ENCODE data around the gene SLC38A10.

Gene SLC38A10

GRCh38 chr17:81235822-81236740, 59.0 kb downstream of the SLC38A10 start:
- Histone ChIP-seq H3K4me1 (ENCODE audit: control insufficient read depth, insufficient read depth, low read length, poor library complexity, severe bottlenecking) (peaks cover 32% of the 10 kb centered on the region), H3K9me3 (ENCODE audit: control insufficient read depth, low read length) (no peaks in the 10 kb centered on the region), H3K36me3 (ENCODE audit: control insufficient read depth, insufficient read depth, low read length) (peaks cover 29% of the 10 kb centered on the region), H3K4me3 (ENCODE audit: insufficient read depth, low read depth, low read length, poor library complexity, severe bottlenecking) (no peak overlapping the region), H3K27ac (ENCODE audit: insufficient read depth, low read length, poor library complexity, severe bottlenecking) (no peak overlapping the region), H3K27me3 (replicated peaks; ENCODE audit: control insufficient read depth, insufficient read depth, low read length, poor library complexity, severe bottlenecking) (no peaks in the 10 kb centered on the region)
- DNase-seq: no peak

- Histone ChIP-seq H3K9me3 (ENCODE audit: control insufficient read depth, low read length) (no peaks in the 10 kb centered on the region), H3K27me3 (replicated peaks; ENCODE audit: control insufficient read depth, insufficient read depth, low read length, poor library complexity, severe bottlenecking) (no peaks in the 10 kb centered on the region), H3K4me1 (ENCODE audit: control insufficient read depth, insufficient read depth, low read length, poor library complexity, severe bottlenecking) (peaks cover 30% of the 10 kb centered on the region), H3K36me3 (ENCODE audit: control insufficient read depth, insufficient read depth, low read length) (peaks cover 38% of the 10 kb centered on the region), H3K27ac (ENCODE audit: insufficient read depth, low read length, poor library complexity, severe bottlenecking) (no peak overlapping the region), H3K4me3 (ENCODE audit: insufficient read depth, low read depth, low read length, poor library complexity, severe bottlenecking) (no peak overlapping the region)
- DNase-seq: no peak
Observed at GRCh38 chr17:81234940-81235821, 59.9 kb downstream of the SLC38A10 start.

DNA sequence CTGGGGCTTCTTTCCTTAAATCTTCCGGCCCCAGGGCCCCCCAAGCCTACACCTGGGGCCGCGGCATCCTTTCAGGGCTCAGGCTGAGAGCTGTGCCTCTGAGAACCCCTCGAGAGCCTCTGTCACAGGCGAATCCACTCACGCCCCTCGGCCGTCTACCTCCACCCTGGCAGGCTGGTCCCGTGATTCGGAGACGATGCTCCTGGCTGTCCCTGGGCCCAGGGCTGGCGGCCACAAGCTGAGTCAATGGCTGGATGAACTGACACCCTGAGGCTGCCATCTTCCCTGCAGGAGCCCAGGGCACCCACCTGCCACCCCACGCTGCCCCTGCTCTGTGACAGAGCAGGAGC, 60.6 kb downstream of the SLC38A10 start:
- H3K4me3 ChIP-seq (ENCODE audit: insufficient read depth, low read depth, low read length, poor library complexity, severe bottlenecking): no peak overlapping the region
- H3K4me1 ChIP-seq (ENCODE audit: control insufficient read depth, insufficient read depth, low read length, poor library complexity, severe bottlenecking): peaks cover 24% of the 10 kb centered on the region
- no peaks in the 10 kb centered on the region for H3K9me3 ChIP-seq (ENCODE audit: control insufficient read depth, low read length)
- DNase-seq: no peak
- no peak overlapping the region for H3K27ac ChIP-seq (ENCODE audit: insufficient read depth, low read length, poor library complexity, severe bottlenecking)
- H3K36me3 ChIP-seq (ENCODE audit: control insufficient read depth, insufficient read depth, low read length): peaks cover 45% of the 10 kb centered on the region
- no peaks in the 10 kb centered on the region for H3K27me3 ChIP-seq (replicated peaks; ENCODE audit: control insufficient read depth, insufficient read depth, low read length, poor library complexity, severe bottlenecking)

GRCh38 chr17:81233811-81234505, 61.1 kb downstream of the SLC38A10 start:
- H3K9me3 ChIP-seq (ENCODE audit: control insufficient read depth, low read length): no peaks in the 10 kb centered on the region
- peaks cover 48% of the 10 kb centered on the region for H3K36me3 ChIP-seq (ENCODE audit: control insufficient read depth, insufficient read depth, low read length)
- no peak overlapping the region for H3K27ac ChIP-seq (ENCODE audit: insufficient read depth, low read length, poor library complexity, severe bottlenecking)
- H3K4me1 ChIP-seq (ENCODE audit: control insufficient read depth, insufficient read depth, low read length, poor library complexity, severe bottlenecking): peaks cover 24% of the 10 kb centered on the region
- H3K27me3 ChIP-seq (replicated peaks; ENCODE audit: control insufficient read depth, insufficient read depth, low read length, poor library complexity, severe bottlenecking): no peaks in the 10 kb centered on the region
- H3K4me3 ChIP-seq (ENCODE audit: insufficient read depth, low read depth, low read length, poor library complexity, severe bottlenecking): no peak overlapping the region
- no peak for DNase-seq

DNA sequence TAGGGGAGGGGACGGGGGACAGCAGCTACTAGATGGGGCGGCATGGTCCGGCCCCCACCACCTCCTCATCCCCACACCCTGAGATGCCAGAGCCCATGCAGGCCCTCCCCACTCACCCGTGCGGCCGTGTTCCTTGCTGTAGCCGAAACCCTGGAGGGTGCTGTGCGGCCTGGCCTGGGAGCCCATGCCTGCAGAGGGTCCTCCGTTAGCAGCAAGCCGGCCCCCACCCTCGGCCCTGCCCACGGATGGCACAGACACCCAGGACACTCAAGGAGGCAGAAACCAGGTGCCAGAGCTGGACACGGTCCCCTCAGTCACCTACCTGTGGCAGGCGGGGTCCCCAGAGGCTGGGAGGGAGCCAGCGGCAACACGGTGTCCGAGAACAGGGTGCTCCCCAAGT, 61.8 kb downstream of the SLC38A10 start:
- no peak overlapping the region for H3K4me3 ChIP-seq (ENCODE audit: insufficient read depth, low read depth, low read length, poor library complexity, severe bottlenecking)
- no peak for DNase-seq
- no peaks in the 10 kb centered on the region for H3K27me3 ChIP-seq (replicated peaks; ENCODE audit: control insufficient read depth, insufficient read depth, low read length, poor library complexity, severe bottlenecking)
- no peaks in the 10 kb centered on the region for H3K9me3 ChIP-seq (ENCODE audit: control insufficient read depth, low read length)
- peaks cover 22% of the 10 kb centered on the region for H3K4me1 ChIP-seq (ENCODE audit: control insufficient read depth, insufficient read depth, low read length, poor library complexity, severe bottlenecking)
- H3K36me3 ChIP-seq (ENCODE audit: control insufficient read depth, insufficient read depth, low read length): peaks cover 51% of the 10 kb centered on the region
- no peak overlapping the region for H3K27ac ChIP-seq (ENCODE audit: insufficient read depth, low read length, poor library complexity, severe bottlenecking)

- DNase-seq: no peak
- Histone ChIP-seq H3K36me3 (ENCODE audit: control insufficient read depth, insufficient read depth, low read length) (peaks cover 53% of the 10 kb centered on the region), H3K27me3 (replicated peaks; ENCODE audit: control insufficient read depth, insufficient read depth, low read length, poor library complexity, severe bottlenecking) (no peaks in the 10 kb centered on the region), H3K9me3 (ENCODE audit: control insufficient read depth, low read length) (no peaks in the 10 kb centered on the region), H3K4me1 (ENCODE audit: control insufficient read depth, insufficient read depth, low read length, poor library complexity, severe bottlenecking) (peaks cover 16% of the 10 kb centered on the region), H3K4me3 (ENCODE audit: insufficient read depth, low read depth, low read length, poor library complexity, severe bottlenecking) (no peak overlapping the region), H3K27ac (ENCODE audit: insufficient read depth, low read length, poor library complexity, severe bottlenecking) (no peak overlapping the region)
Observed at GRCh38 chr17:81232616-81233241, 62.4 kb downstream of the SLC38A10 start.

DNA sequence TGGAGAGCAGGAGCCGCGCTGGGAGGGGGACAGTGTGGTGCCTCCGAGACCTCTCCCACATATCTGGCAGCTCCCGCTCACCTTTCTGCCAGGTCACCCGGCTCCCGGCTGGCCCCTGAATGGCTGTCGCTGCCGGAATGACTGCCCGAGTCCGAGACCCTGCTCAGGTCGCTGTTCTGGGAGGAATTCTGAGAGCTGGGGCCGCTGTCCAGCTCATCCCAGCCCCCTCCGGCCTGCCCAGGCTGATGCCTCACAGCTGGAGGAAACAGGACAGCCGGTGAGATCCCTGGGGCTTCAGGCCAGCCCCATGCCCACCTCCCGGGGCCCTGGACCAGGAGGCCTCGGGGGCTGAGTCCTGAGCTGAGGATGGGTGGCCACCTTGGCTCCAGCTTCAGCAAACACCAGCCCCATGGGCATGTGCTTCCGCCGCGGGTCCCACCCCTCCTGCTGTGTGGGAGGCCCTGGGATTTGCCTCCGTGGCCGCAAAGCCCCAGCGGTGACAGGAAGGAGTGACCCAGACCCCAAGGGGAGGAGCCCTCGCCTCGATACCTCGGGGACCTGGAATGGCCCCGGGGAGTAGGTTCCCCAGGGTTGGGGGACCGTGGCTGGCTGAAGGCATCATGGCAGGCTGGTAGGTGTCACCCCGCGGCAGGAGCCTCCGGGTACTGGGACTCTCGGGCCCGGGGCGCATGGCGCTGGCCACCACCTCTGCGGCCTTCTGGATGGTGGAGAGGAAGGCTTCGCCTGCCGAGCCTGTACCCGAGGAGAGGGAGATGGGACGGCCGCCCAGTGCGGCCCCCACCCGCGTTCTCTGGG, 63.1 kb downstream of the SLC38A10 start:
- Histone ChIP-seq H3K27me3 (replicated peaks; ENCODE audit: control insufficient read depth, insufficient read depth, low read length, poor library complexity, severe bottlenecking) (no peaks in the 10 kb centered on the region), H3K4me3 (ENCODE audit: insufficient read depth, low read depth, low read length, poor library complexity, severe bottlenecking) (no peak overlapping the region), H3K4me1 (ENCODE audit: control insufficient read depth, insufficient read depth, low read length, poor library complexity, severe bottlenecking) (peaks cover 9% of the 10 kb centered on the region), H3K9me3 (ENCODE audit: control insufficient read depth, low read length) (no peaks in the 10 kb centered on the region), H3K36me3 (ENCODE audit: control insufficient read depth, insufficient read depth, low read length) (peaks cover 53% of the 10 kb centered on the region), H3K27ac (ENCODE audit: insufficient read depth, low read length, poor library complexity, severe bottlenecking) (no peak overlapping the region)
- no peak for DNase-seq

DNA sequence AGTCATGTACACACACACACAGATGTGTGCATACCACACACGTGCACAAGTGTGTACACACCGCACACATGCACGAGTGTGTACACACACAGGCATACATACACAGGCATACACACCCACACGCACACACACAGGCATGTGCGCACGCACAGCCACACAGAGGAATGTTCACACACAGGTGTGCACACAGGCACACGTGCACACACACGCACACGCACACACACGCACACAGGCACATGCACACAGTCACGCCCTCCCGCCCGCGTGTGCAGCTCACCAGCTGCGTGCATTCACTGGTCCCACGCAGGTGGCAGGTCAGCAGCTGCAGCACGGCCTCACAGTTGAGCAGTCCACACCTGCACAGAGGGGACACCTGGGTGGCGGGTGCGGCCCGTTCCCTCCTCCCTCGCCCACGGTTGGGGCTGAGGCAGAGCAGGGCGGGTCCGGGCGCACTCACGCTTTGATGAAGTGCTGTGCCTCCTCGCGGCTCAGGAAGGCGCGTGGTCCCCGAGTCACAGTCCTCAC, 63.9 kb downstream of the SLC38A10 start:
- no peak overlapping the region for H3K4me3 ChIP-seq (ENCODE audit: insufficient read depth, low read depth, low read length, poor library complexity, severe bottlenecking)
- no peak overlapping the region for H3K27ac ChIP-seq (ENCODE audit: insufficient read depth, low read length, poor library complexity, severe bottlenecking)
- DNase-seq: no peak
- peaks cover 53% of the 10 kb centered on the region for H3K36me3 ChIP-seq (ENCODE audit: control insufficient read depth, insufficient read depth, low read length)
- no peaks in the 10 kb centered on the region for H3K27me3 ChIP-seq (replicated peaks; ENCODE audit: control insufficient read depth, insufficient read depth, low read length, poor library complexity, severe bottlenecking)
- no peaks in the 10 kb centered on the region for H3K9me3 ChIP-seq (ENCODE audit: control insufficient read depth, low read length)
- H3K4me1 ChIP-seq (ENCODE audit: control insufficient read depth, insufficient read depth, low read length, poor library complexity, severe bottlenecking): peaks cover 2% of the 10 kb centered on the region

Data from effector memory CD4-positive, alpha-beta T cell (primary cell).